ENCODE results near the gene NFKBIA. TPM values are rescaled to one million over a fixed set of nuclear protein-coding genes. Genes with fewer than 3 reads are reported as not detected.

NFKBIA gene
- total RNA-seq, 4 donors from 2014 or later = 238 to 708 (median 364) TPM

- no peak for TF ChIP-seq CTCF (IDR thresholded peaks at IDR 0.05; ENCODE audit: low read depth)
Observed at GRCh38 chr14:35406506-35407305, 2.2 kb upstream of the NFKBIA start.

- TF ChIP-seq CTCF (IDR thresholded peaks at IDR 0.05; ENCODE audit: low read depth) = no peak
Observed at GRCh38 chr14:35406090-35406489, 1.5 kb upstream of the NFKBIA start.

DNA sequence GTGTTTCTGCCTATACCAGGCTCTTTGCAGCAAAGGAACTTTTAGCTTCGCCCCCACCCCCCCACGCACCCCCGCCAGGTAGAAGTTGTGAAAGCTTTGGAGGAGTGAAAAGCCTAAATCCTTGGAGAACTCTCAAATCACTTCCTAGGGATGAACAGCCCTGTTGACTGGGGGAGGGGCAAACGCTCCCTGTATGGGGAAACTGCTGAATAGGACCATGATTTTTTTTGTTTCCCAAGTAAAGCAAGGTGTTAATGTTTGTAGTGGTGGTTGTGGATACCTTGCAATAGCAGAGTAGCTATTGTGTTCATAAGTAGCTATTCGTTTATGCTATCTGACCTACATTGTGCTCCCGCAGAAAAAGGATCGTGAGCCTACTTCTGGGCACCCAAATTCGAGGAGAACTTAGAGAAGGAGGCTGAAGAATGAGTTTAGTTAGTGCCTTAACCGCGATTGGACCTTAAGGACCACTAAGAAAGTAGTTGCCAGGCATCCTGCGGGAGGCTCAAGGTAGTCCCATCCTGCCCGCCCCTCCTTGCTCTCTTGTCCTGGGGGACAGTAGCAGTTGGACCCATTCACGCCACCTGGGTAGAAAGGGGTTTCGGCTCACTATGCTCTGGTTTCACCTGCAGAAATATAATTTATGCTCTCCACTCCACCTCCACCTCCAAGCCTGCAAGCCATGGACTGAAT lies 901 bp upstream of the NFKBIA start:
- no peak for TF ChIP-seq CTCF (IDR thresholded peaks at IDR 0.05; ENCODE audit: low read depth)

- TF ChIP-seq CTCF (IDR thresholded peaks at IDR 0.05; ENCODE audit: low read depth) = no peak
Observed at GRCh38 chr14:35403603-35404448, 723 bp downstream of the NFKBIA start.

GRCh38 chr14:35403114-35403602 lies 1.4 kb downstream of the NFKBIA start:
- TF ChIP-seq CTCF (IDR thresholded peaks at IDR 0.05; ENCODE audit: low read depth) = no peak

- TF ChIP-seq CTCF (IDR thresholded peaks at IDR 0.05; ENCODE audit: low read depth) = no peak
Observed at GRCh38 chr14:35402323-35403113, 2.0 kb downstream of the NFKBIA start.

Data from subcutaneous adipose tissue (tissue), 4 donors.